WI38 (cell line): ENCODE data around the gene FOXJ3.

Experiments
- H3K4me3 ChIP-seq: 2 replicates; pipeline ENCODE4 v1.5.1; 2011; ENCODE audit warnings: low read depth, mild to moderate bottlenecking, control low read depth, low read length
- CTCF ChIP-seq: IDR thresholded peaks from 2 replicates; pipeline ENCODE4 v1.5.1; 2012; ENCODE audit warnings: low read depth, mild to moderate bottlenecking, control low read depth, low read length

Gene FOXJ3

GRCh38 chr1:42163114-42163513 lies 171.9 kb downstream of the FOXJ3 start:
- H3K4me3 ChIP-seq = no peak overlapping the region
- TF ChIP-seq CTCF = no peak

GRCh38 chr1:42162181-42162580 lies 172.9 kb downstream of the FOXJ3 start:
- no peak for TF ChIP-seq CTCF
- H3K4me3 ChIP-seq = no peak overlapping the region

- no peak for TF ChIP-seq CTCF
Observed at GRCh38 chr1:42158189-42158588, 176.8 kb downstream of the FOXJ3 start.

GRCh38 chr1:42157667-42158066 lies 177.4 kb downstream of the FOXJ3 start:
- no peak overlapping the region for H3K4me3 ChIP-seq
- TF ChIP-seq CTCF = no peak

More at GRCh38 chr1:42158189-42158588, 176.8 kb downstream of the FOXJ3 start:
- H3K4me3 ChIP-seq = no peak overlapping the region

GRCh38 chr1:42155362-42155761 lies 179.7 kb downstream of the FOXJ3 start:
- no peak for TF ChIP-seq CTCF
- no peak overlapping the region for H3K4me3 ChIP-seq

GRCh38 chr1:42154685-42155084 lies 180.3 kb downstream of the FOXJ3 start:
- TF ChIP-seq CTCF = no peak

GRCh38 chr1:42153624-42154023 lies 181.4 kb downstream of the FOXJ3 start:
- TF ChIP-seq CTCF = no peak
- H3K4me3 ChIP-seq = no peak overlapping the region

More at GRCh38 chr1:42154685-42155084, 180.3 kb downstream of the FOXJ3 start:
- no peak overlapping the region for H3K4me3 ChIP-seq
